ENCODE data around the gene KSR2. TPM values are rescaled to one million over a fixed set of nuclear protein-coding genes. Genes with fewer than 3 reads are reported as not detected.

KSR2 gene
- total RNA-seq, 2 donors from 2014 or later, result 1.1 to 2.0 TPM

DNA sequence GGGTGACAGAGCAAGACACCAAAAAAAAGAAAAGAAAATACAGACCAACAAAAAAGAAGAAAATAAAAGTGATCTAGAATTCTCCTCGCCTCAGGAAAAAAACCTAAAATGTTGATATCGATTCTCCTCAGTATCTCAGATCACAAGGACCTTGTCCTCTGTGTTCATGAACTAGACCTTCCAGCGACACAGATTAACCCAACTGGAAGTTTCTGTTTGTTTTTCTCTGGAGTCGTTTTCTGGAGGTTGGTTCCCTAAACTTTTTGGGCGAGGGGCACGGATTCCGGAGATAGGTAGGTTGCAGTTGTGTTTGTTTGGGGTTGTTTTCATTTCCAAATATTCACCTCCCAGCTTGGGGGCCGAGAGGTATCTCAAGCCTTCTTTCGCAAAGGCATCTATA, 47.2 kb upstream of the KSR2 start:
- H3K36me3 Mint-ChIP-seq (ENCODE audit: low read depth), result peaks cover 17% of the 10 kb centered on the region
- H3K36me3 ChIP-seq (ENCODE audit: control insufficient read depth, insufficient read depth, low read length), result peaks cover 22% of the 10 kb centered on the region
- peaks cover 4% of the 10 kb centered on the region for H3K9me3 Mint-ChIP-seq
- no peak for DNase-seq
- H3K9ac ChIP-seq (ENCODE audit: extremely low read depth, low read length, poor library complexity, severe bottlenecking), result no peak overlapping the region
- WGBS, 2 experiments (ENCODE audit: insufficient coverage in 1 of 2, insufficient read length in 1 of 2), result 74 to 78% methylated on average over 4 to 6 of the region's 9 CpGs
- H3K4me3 ChIP-seq (ENCODE audit: low read length), result no peak overlapping the region
- peak overlapping the region; percentile 48 for H3K27ac Mint-ChIP-seq
- H3K27ac ChIP-seq (ENCODE audit: low read depth, low read length), result no peak overlapping the region
- peaks cover 11% of the 10 kb centered on the region for H3K4me1 Mint-ChIP-seq
- no peaks in the 10 kb centered on the region for H3K27me3 ChIP-seq (ENCODE audit: control insufficient read depth, insufficient read depth, low read length, poor library complexity, severe bottlenecking)
- H3K4me1 ChIP-seq (ENCODE audit: control insufficient read depth, insufficient read depth, low read length), result no peaks in the 10 kb centered on the region
- H3K27me3 Mint-ChIP-seq (ENCODE audit: insufficient read depth), result peaks cover 2% of the 10 kb centered on the region
- H3K9me3 ChIP-seq (ENCODE audit: control insufficient read depth, low read length), result no peaks in the 10 kb centered on the region
- H3K4me3 Mint-ChIP-seq, result peak overlapping the region; percentile 82
- TF ChIP-seq, protein P1, sequence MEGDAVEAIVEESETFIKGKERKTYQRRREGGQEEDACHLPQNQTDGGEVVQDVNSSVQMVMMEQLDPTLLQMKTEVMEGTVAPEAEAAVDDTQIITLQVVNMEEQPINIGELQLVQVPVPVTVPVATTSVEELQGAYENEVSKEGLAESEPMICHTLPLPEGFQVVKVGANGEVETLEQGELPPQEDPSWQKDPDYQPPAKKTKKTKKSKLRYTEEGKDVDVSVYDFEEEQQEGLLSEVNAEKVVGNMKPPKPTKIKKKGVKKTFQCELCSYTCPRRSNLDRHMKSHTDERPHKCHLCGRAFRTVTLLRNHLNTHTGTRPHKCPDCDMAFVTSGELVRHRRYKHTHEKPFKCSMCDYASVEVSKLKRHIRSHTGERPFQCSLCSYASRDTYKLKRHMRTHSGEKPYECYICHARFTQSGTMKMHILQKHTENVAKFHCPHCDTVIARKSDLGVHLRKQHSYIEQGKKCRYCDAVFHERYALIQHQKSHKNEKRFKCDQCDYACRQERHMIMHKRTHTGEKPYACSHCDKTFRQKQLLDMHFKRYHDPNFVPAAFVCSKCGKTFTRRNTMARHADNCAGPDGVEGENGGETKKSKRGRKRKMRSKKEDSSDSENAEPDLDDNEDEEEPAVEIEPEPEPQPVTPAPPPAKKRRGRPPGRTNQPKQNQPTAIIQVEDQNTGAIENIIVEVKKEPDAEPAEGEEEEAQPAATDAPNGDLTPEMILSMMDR (conservative IDR thresholded peaks at IDR 0.05), result no peak

DNA sequence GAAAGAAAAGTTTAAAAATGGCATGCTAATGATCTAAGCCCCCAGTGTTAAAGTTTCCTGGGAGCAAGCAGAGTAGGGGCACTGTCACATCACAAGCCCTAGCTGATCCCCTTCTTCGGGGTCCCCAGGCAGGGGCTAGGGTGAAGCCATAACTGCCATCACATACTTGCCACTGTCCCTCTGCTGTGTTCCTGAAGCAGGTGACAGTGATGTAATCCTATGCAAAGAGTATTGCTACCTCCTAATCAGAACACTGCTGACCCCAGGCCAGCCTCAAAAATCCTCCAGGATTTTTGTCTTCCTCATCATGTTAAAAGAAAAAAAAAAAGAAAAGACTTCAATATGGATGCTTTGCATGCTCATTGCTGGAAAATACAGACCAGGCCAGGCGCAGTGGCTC, 46.5 kb upstream of the KSR2 start:
- TF ChIP-seq, protein P1 (conservative IDR thresholded peaks at IDR 0.05), result no peak
- WGBS, 2 experiments (ENCODE audit: insufficient coverage in 1 of 2, insufficient read length in 1 of 2), result 97 to 100% methylated on average over 2 of the region's 2 CpGs
- peaks cover 15% of the 10 kb centered on the region for H3K36me3 ChIP-seq (ENCODE audit: control insufficient read depth, insufficient read depth, low read length)
- H3K9ac ChIP-seq (ENCODE audit: extremely low read depth, low read length, poor library complexity, severe bottlenecking), result no peak overlapping the region
- H3K27ac ChIP-seq (ENCODE audit: low read depth, low read length), result no peak overlapping the region
- H3K4me1 Mint-ChIP-seq, result peaks cover 11% of the 10 kb centered on the region
- peaks cover 12% of the 10 kb centered on the region for H3K36me3 Mint-ChIP-seq (ENCODE audit: low read depth)
- peaks cover 2% of the 10 kb centered on the region for H3K27me3 Mint-ChIP-seq (ENCODE audit: insufficient read depth)
- H3K4me3 ChIP-seq (ENCODE audit: low read length), result no peak overlapping the region
- no peak overlapping the region for H3K4me3 Mint-ChIP-seq
- no peaks in the 10 kb centered on the region for H3K27me3 ChIP-seq (ENCODE audit: control insufficient read depth, insufficient read depth, low read length, poor library complexity, severe bottlenecking)
- H3K27ac Mint-ChIP-seq, result no peak overlapping the region
- H3K9me3 Mint-ChIP-seq, result peaks cover 4% of the 10 kb centered on the region
- peak; percentile 50 for DNase-seq
- no peaks in the 10 kb centered on the region for H3K4me1 ChIP-seq (ENCODE audit: control insufficient read depth, insufficient read depth, low read length)
- no peaks in the 10 kb centered on the region for H3K9me3 ChIP-seq (ENCODE audit: control insufficient read depth, low read length)

DNA sequence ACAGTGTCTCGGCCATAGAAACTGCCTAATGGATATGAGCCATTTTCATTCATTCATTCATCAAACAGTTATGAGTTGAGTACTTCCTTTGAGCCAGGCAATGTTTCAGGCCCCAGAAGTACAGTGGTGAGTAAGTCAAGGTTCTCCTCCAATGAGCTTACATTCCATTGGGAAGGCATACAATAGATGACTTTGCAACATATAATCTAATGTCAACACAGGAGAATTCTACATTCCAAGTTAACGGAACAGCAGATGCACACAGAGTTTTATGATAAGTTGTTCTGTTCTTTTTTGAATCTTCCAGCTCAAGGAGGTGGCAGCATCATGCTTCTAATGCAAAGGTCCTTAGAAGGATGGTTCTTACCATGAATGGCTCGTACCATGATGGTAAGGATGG, 44.5 kb upstream of the KSR2 start:
- Histone ChIP-seq H3K9ac (ENCODE audit: extremely low read depth, low read length, poor library complexity, severe bottlenecking) (no peak overlapping the region), H3K4me1 (ENCODE audit: control insufficient read depth, insufficient read depth, low read length) (no peaks in the 10 kb centered on the region), H3K36me3 (ENCODE audit: control insufficient read depth, insufficient read depth, low read length) (no peaks in the 10 kb centered on the region), H3K4me3 (ENCODE audit: low read length) (no peak overlapping the region), H3K27me3 (ENCODE audit: control insufficient read depth, insufficient read depth, low read length, poor library complexity, severe bottlenecking) (no peaks in the 10 kb centered on the region), H3K9me3 (ENCODE audit: control insufficient read depth, low read length) (no peaks in the 10 kb centered on the region), H3K27ac (ENCODE audit: low read depth, low read length) (no peak overlapping the region)
- WGBS, 2 experiments (ENCODE audit: insufficient coverage in 1 of 2, insufficient read length in 1 of 2), result 90 to 91% methylated on average over 3 of the region's 3 CpGs
- H3K4me1 Mint-ChIP-seq, result peaks cover 11% of the 10 kb centered on the region
- DNase-seq, result no peak
- TF ChIP-seq, protein P1 (conservative IDR thresholded peaks at IDR 0.05), result no peak
- no peak overlapping the region for H3K4me3 Mint-ChIP-seq
- peaks cover 2% of the 10 kb centered on the region for H3K27me3 Mint-ChIP-seq (ENCODE audit: insufficient read depth)
- H3K9me3 Mint-ChIP-seq, result peaks cover 4% of the 10 kb centered on the region
- H3K27ac Mint-ChIP-seq, result no peak overlapping the region
- H3K36me3 Mint-ChIP-seq (ENCODE audit: low read depth), result peaks cover 4% of the 10 kb centered on the region

All from endodermal cell (in vitro differentiated cells).